ENCODE data around the gene FEV.

- TF ChIP-seq EZH2 (IDR thresholded peaks at IDR 0.05; ENCODE audit: borderline replicate concordance) (no peak), CTCF (IDR thresholded peaks at IDR 0.05; ENCODE audit: poor library complexity) (no peak)
Measured at GRCh38 chr2:218944759-218945404, 40.1 kb downstream of the FEV start.

Data from hepatocyte (in vitro differentiated cells).